ENCODE measurements around the gene MCF2L. TPM values are rescaled to one million over a fixed set of nuclear protein-coding genes. Genes with fewer than 3 reads are reported as not detected.

Gene MCF2L
- total RNA-seq, 2 experiments from 2014 or later = 13.0 to 13.5 TPM

- H3K9me3 Mint-ChIP-seq = no peaks in the 10 kb centered on the region
- no peaks in the 10 kb centered on the region for H3K4me1 Mint-ChIP-seq (ENCODE audit: low read depth)
- Histone ChIP-seq H3K27me3 (ENCODE audit: control insufficient read depth in 1 of 2, insufficient read depth in 2 of 2, low read length in 2 of 2) (no peaks in the 10 kb centered on the region), H3K4me1 (ENCODE audit: insufficient read depth, low read length) (no peaks in the 10 kb centered on the region), H3K9me3 (ENCODE audit: control insufficient read depth in 1 of 2, insufficient read depth in 1 of 2, low read length in 2 of 2) (no peaks in the 10 kb centered on the region), H3K36me3 (ENCODE audit: insufficient read depth, low read length) (peaks cover 3% of the 10 kb centered on the region), H3K27ac (ENCODE audit: low read depth in 1 of 2, low read length in 2 of 2) (no peak overlapping the region), H3K4me3 (ENCODE audit: low read length) (no peak overlapping the region)
- peaks cover 44% of the 10 kb centered on the region for H3K36me3 Mint-ChIP-seq (ENCODE audit: low read depth)
- no peaks in the 10 kb centered on the region for H3K27me3 Mint-ChIP-seq
- no peak overlapping the region for H3K4me3 Mint-ChIP-seq
- intact Hi-C loops (cut with DNase I, micrococcal nuclease) = no loop called here
- no peak overlapping the region for H3K27ac Mint-ChIP-seq
- no peak for TF ChIP-seq CTCF (IDR thresholded peaks at IDR 0.05)
- ChIA-PET POLR2A (no interaction called here), CTCF (no interaction called here)
- DNase-seq (no peak), ATAC-seq (ENCODE audit: poor library complexity) (no peak)
These were observed 106.7 kb downstream of the MCF2L start for GRCh38 chr13:113075711-113076110.

GRCh38 chr13:113076681-113077401 is 107.8 kb downstream of the MCF2L start:
- POLR2A ChIA-PET = no interaction called here
- no peaks in the 10 kb centered on the region for H3K4me1 ChIP-seq (ENCODE audit: insufficient read depth, low read length)
- no peaks in the 10 kb centered on the region for H3K9me3 Mint-ChIP-seq
- TF ChIP-seq CTCF (IDR thresholded peaks at IDR 0.05) = no peak
- no peak overlapping the region for H3K4me3 Mint-ChIP-seq
- H3K27me3 Mint-ChIP-seq = no peaks in the 10 kb centered on the region
- H3K36me3 ChIP-seq (ENCODE audit: insufficient read depth, low read length) = peaks cover 3% of the 10 kb centered on the region
- intact Hi-C loops (cut with DNase I, micrococcal nuclease) = no loop called here
- H3K27ac Mint-ChIP-seq = no peak overlapping the region
- H3K4me1 Mint-ChIP-seq (ENCODE audit: low read depth) = no peaks in the 10 kb centered on the region
- CTCF ChIA-PET = no interaction called here
- H3K27me3 ChIP-seq (ENCODE audit: control insufficient read depth in 1 of 2, insufficient read depth in 2 of 2, low read length in 2 of 2) = no peaks in the 10 kb centered on the region
- H3K9me3 ChIP-seq (ENCODE audit: control insufficient read depth in 1 of 2, insufficient read depth in 1 of 2, low read length in 2 of 2) = no peaks in the 10 kb centered on the region
- H3K27ac ChIP-seq (ENCODE audit: low read depth in 1 of 2, low read length in 2 of 2) = no peak overlapping the region
- H3K4me3 ChIP-seq (ENCODE audit: low read length) = no peak overlapping the region
- H3K36me3 Mint-ChIP-seq (ENCODE audit: low read depth) = peaks cover 32% of the 10 kb centered on the region
- ATAC-seq (ENCODE audit: poor library complexity) (no peak), DNase-seq (no peak)

- H3K4me3 ChIP-seq (ENCODE audit: low read length) = no peak overlapping the region
- DNase-seq (no peak), ATAC-seq (ENCODE audit: poor library complexity) (no peak)
- ChIA-PET POLR2A (no interaction called here), CTCF (no interaction called here)
- Mint-ChIP-seq H3K4me3 (no peak overlapping the region), H3K36me3 (ENCODE audit: low read depth) (peaks cover 25% of the 10 kb centered on the region), H3K27ac (no peak overlapping the region), H3K4me1 (ENCODE audit: low read depth) (no peaks in the 10 kb centered on the region), H3K9me3 (no peaks in the 10 kb centered on the region), H3K27me3 (no peaks in the 10 kb centered on the region)
- H3K27ac ChIP-seq (ENCODE audit: low read depth in 1 of 2, low read length in 2 of 2) = no peak overlapping the region
- intact Hi-C loops (cut with DNase I, micrococcal nuclease) = no loop called here
- TF ChIP-seq CTCF (IDR thresholded peaks at IDR 0.05) = no peak
- no peaks in the 10 kb centered on the region for H3K9me3 ChIP-seq (ENCODE audit: control insufficient read depth in 1 of 2, insufficient read depth in 1 of 2, low read length in 2 of 2)
- H3K4me1 ChIP-seq (ENCODE audit: insufficient read depth, low read length) = no peaks in the 10 kb centered on the region
- H3K27me3 ChIP-seq (ENCODE audit: control insufficient read depth in 1 of 2, insufficient read depth in 2 of 2, low read length in 2 of 2) = no peaks in the 10 kb centered on the region
- peaks cover 3% of the 10 kb centered on the region for H3K36me3 ChIP-seq (ENCODE audit: insufficient read depth, low read length)
These were observed 108.5 kb downstream of the MCF2L start for GRCh38 chr13:113077566-113077952.

Data from CD4-positive, alpha-beta T cell (primary cell).